ENCODE data around the gene SLC45A1. TPM values are rescaled to one million over a fixed set of nuclear protein-coding genes. Genes with fewer than 3 reads are reported as not detected.

The SLC45A1 gene
- total and polyA plus RNA-seq, 9 of the 15 experiments (the other 6 are each of a cell fraction or from before 2014, with no cell fraction given), result not detected

- Histone ChIP-seq H3K9ac (ENCODE audit: insufficient read depth in 1 of 2, low read depth in 2 of 2, low read length in 2 of 2) (no peak overlapping the region), H3K79me2 (ENCODE audit: control insufficient read depth, insufficient read depth, low read length) (peaks cover 14% of the 10 kb centered on the region), H3K9me3 (replicated peaks; ENCODE audit: control insufficient read depth, insufficient read depth, low read depth, low read length) (no peaks in the 10 kb centered on the region), H2AFZ (ENCODE audit: low read depth, low read length) (no peak overlapping the region), H3K9me1 (ENCODE audit: control insufficient read depth, insufficient read depth, low read length) (no peaks in the 10 kb centered on the region), H4K20me1 (replicated peaks; ENCODE audit: control insufficient read depth, insufficient read depth, low read length) (peaks cover 12% of the 10 kb centered on the region), H3K4me3 (no peak overlapping the region), H3K27me3 (ENCODE audit: control insufficient read depth in 2 of 2, insufficient read depth in 2 of 2, low read length in 2 of 2) (no peaks in the 10 kb centered on the region), H3K4me2 (ENCODE audit: insufficient read depth, low read length) (no peak overlapping the region), H3K36me3 (ENCODE audit: control insufficient read depth, insufficient read depth, low read length) (no peaks in the 10 kb centered on the region; the same call in 2 of the 3 replicates), H3K27ac (ENCODE audit: extremely low read depth, low read depth, low read length) (no peak overlapping the region), H3K4me1 (replicated peaks in 1 of 2; ENCODE audit: control insufficient read depth in 2 of 2, insufficient read depth in 2 of 2, low read length in 2 of 2) (peaks cover 16 to 37% of the 10 kb centered on the region in 2 experiments)
- POLR2A ChIA-PET, result interaction anchor here (1.0 to 1.1 kb wide), 2 partner anchors 15 to 135 kb away, joined by 3 read pairs; no protein-coding TSS in a partner anchor
- FAIRE-seq (no peak), ATAC-seq (no peak), DNase-seq (ENCODE audit: extremely low read depth in 1 of 4, low spot score in 3 of 4) (peak in 1 of 4 experiments; percentile 21)
- CTCF ChIA-PET (ENCODE audit: low intra/inter-chr PET ratio), result no interaction called here
- intact Hi-C loops (cut with micrococcal nuclease), result no loop called here
- no TSS peak for BruUV-seq (replicated peaks)
- in situ Hi-C loops (cut with MboI), result no loop called here
- WGBS (ENCODE audit: insufficient coverage, low coverage, missing lambda C conversion rate), result 38% methylated on average over 4 of the region's 4 CpGs
- TF ChIP-seq ARID1B (IDR thresholded peaks at IDR 0.05) (peak; percentile 24; the same call in 1 of the 2 replicates), NUFIP1 (IDR thresholded peaks at IDR 0.05; ENCODE audit: partially characterized antibody) (no peak), MXD1 (CRISPR knock-in tag; IDR thresholded peaks at IDR 0.05; ENCODE audit: borderline replicate concordance, poor library complexity, severe bottlenecking) (no peak), ZNF76 (CRISPR knock-in tag; IDR thresholded peaks at IDR 0.05; ENCODE audit: borderline replicate concordance) (no peak), FOXK2 (conservative IDR thresholded peaks at IDR 0.05 in 1 of 2, IDR thresholded peaks at IDR 0.05 in 1 of 2; ENCODE audit: low read depth in 2 of 2) (0 out of 4 replicates have a peak, but pooled peaks of 1 of the 2 experiments have one; percentile 19), ZBTB2 (IDR thresholded peaks at IDR 0.05) (0 out of 2 replicates have a peak, but pooled peaks have one; percentile 15), LARP7 (IDR thresholded peaks at IDR 0.05) (peak; percentile 69; the same call in 1 of the 2 replicates), NFIC (IDR thresholded peaks at IDR 0.05) (peak; percentile 64), SMARCA5 (IDR thresholded peaks at IDR 0.05) (peak; percentile 18; the same call in 1 of the 2 replicates), ZBTB40 (IDR thresholded peaks at IDR 0.05) (peak; percentile 89), ZBTB40 (CRISPR knock-in tag; IDR thresholded peaks at IDR 0.05) (no peak; the same call in 1 of the 2 replicates)
These were observed 72.8 kb downstream of the SLC45A1 start for GRCh38 chr1:8390707-8391106.

Data from K562 (cell line).